Endothelial cell of umbilical vein (primary cell): ENCODE data around the gene TRIM2. TPM values are rescaled to one million over a fixed set of nuclear protein-coding genes. Genes with fewer than 3 reads are reported as not detected.

Source experiments
- BruUV-seq: library from RNA; stranded (reverse); fragments of 400-500 nt; replicated peaks from 2 replicates; lab custom pipeline; 2021; lab: Mats Ljungman, UMichigan
- CTCF ChIA-PET: fragments of 300-600, 350-600 bp; sonication (Branson Sonifier 250); formaldehyde crosslinking; loops from one replicate; lab custom pipeline; 2021; ENCODE audit warnings: antibody characterized with exemption, inconsistent platforms; lab: Charles Lee
- POLR2A ChIA-PET: fragments of 300-600, 350-600 bp; sonication (Branson Sonifier 250); formaldehyde crosslinking; loops from one replicate; lab custom pipeline; 2021; ENCODE audit warnings: antibody characterized with exemption, inconsistent platforms; lab: Charles Lee
- DNase-seq: peaks from one replicate; pipeline ENCODE4 v3.0.0-alpha.2; 2011; ENCODE audit warnings: low read depth, low spot score
- FAIRE-seq: peaks from 2 replicates; lab custom pipeline; 2011; peaks lifted over from hg19 to GRCh38; lab: Jason Lieb, UNC
- H2AFZ ChIP-seq: 2 replicates; pipeline ENCODE4 v1.6.0; 2012; ENCODE audit warnings: low read depth, low read length, control low read depth, inconsistent platforms
- H3K27ac ChIP-seq: 2 replicates; pipeline ENCODE4 v1.5.1; 2011; ENCODE audit warnings: low read depth, mild to moderate bottlenecking, control low read depth, low read length, moderate library complexity; ENCODE audit not compliant: insufficient read depth
- H3K27me3 ChIP-seq, 2 experiments: 2 replicates each; pipeline versions ENCODE4 v1.6.0 to v1.6.1; 2011; ENCODE audit warnings: low read length in 2 of 2, mixed read lengths in 1 of 2; ENCODE audit not compliant: control insufficient read depth in 2 of 2, insufficient read depth in 2 of 2
- H3K36me3 ChIP-seq, 2 experiments: 2 replicates in 1 of 2; 3 replicates in 1 of 2; pipeline ENCODE4 v1.5.1; 2011; ENCODE audit warnings: low read length in 2 of 2, mild to moderate bottlenecking in 1 of 2, moderate library complexity in 1 of 2; ENCODE audit not compliant: control insufficient read depth in 2 of 2, insufficient read depth in 2 of 2; ENCODE audit errors: extremely low read depth in 1 of 2
- H3K4me1 ChIP-seq: 3 replicates; pipeline ENCODE4 v1.5.1; 2011; ENCODE audit warnings: mild to moderate bottlenecking, low read length; ENCODE audit not compliant: control insufficient read depth, insufficient read depth; ENCODE audit errors: extremely low read depth
- H3K4me2 ChIP-seq: 2 replicates; pipeline ENCODE4 v1.6.1; 2011; ENCODE audit warnings: low read length, control low read depth, mixed read lengths; ENCODE audit not compliant: insufficient read depth
- H3K4me3 ChIP-seq, 3 experiments: fragments of 200-600 bp in 1 of 3; sonication (generic), shearing (Covaris generic) in 1 of 3; replicated peaks in 1 of 3; 2 replicates each; pipeline ENCODE4 v1.5.1; 2011 to 2016; ENCODE audit warnings: control low read depth in 3 of 3, low read length in 3 of 3, mild to moderate bottlenecking in 2 of 3, inconsistent platforms in 1 of 3, low read depth in 1 of 3, moderate library complexity in 1 of 3; ENCODE audit not compliant: insufficient read depth in 1 of 3
- H3K79me2 ChIP-seq: 2 replicates; pipeline ENCODE4 v1.6.0; 2012; ENCODE audit warnings: low read length, inconsistent platforms; ENCODE audit not compliant: control insufficient read depth, insufficient read depth
- H3K9ac ChIP-seq: replicated peaks from 2 replicates; pipeline ENCODE3; 2011; ENCODE audit warnings: low read length, control low read depth; ENCODE audit not compliant: insufficient read depth; ENCODE audit errors: extremely low read depth
- H3K9me1 ChIP-seq: replicated peaks from 3 replicates; pipeline ENCODE4 v1.6.0; 2011; ENCODE audit warnings: mild to moderate bottlenecking, low read length; ENCODE audit not compliant: control insufficient read depth, insufficient read depth; ENCODE audit errors: extremely low read depth
- H3K9me3 ChIP-seq: replicated peaks from 2 replicates; pipeline ENCODE4 v1.5.1; 2012; ENCODE audit warnings: low read length, inconsistent platforms; ENCODE audit not compliant: control insufficient read depth, insufficient read depth
- H4K20me1 ChIP-seq: replicated peaks from 2 replicates; pipeline ENCODE3; 2011; ENCODE audit warnings: mild to moderate bottlenecking, low read length; ENCODE audit not compliant: control insufficient read depth, insufficient read depth; ENCODE audit errors: extremely low read depth
- EZH2 ChIP-seq: IDR thresholded peaks from 2 replicates; pipeline ENCODE4 v1.6.1; 2012; ENCODE audit warnings: borderline replicate concordance, low read depth, mild to moderate bottlenecking, moderate library complexity, low read length, inconsistent platforms; ENCODE audit not compliant: severe bottlenecking
- FOS ChIP-seq: IDR thresholded peaks from 2 replicates; pipeline ENCODE4 v1.6.1; 2011; ENCODE audit warnings: mild to moderate bottlenecking, low read length, moderate library complexity, borderline replicate concordance; ENCODE audit not compliant: insufficient read depth
- GATA2 ChIP-seq: IDR thresholded peaks from 2 replicates; pipeline ENCODE4 v1.7.0; 2011; ENCODE audit warnings: low read depth, mild to moderate bottlenecking, moderate library complexity, mixed read lengths, low read length; ENCODE audit not compliant: insufficient read length, insufficient read depth
- JUN ChIP-seq: IDR thresholded peaks from 2 replicates; pipeline ENCODE4 v1.6.1; 2011; ENCODE audit warnings: borderline replicate concordance, low read depth; ENCODE audit not compliant: insufficient read length, insufficient read depth
- MYC ChIP-seq: IDR thresholded peaks from one replicate; pipeline ENCODE4 v1.6.1; 2011; ENCODE audit warnings: mild to moderate bottlenecking, low read depth, low read length
- POLR2A ChIP-seq: IDR thresholded peaks from 2 replicates; pipeline ENCODE4 v1.6.1; 2012; ENCODE audit warnings: low read depth, mild to moderate bottlenecking, control low read depth, low read length
- POLR2AphosphoS5 ChIP-seq: IDR thresholded peaks from 2 replicates; pipeline ENCODE4 v1.6.1; 2012; ENCODE audit warnings: low read depth, mild to moderate bottlenecking, control low read depth, low read length, moderate library complexity; ENCODE audit not compliant: insufficient read depth
- dilution Hi-C: fragments of 300-500 bp; cut with MboI; formaldehyde crosslinking; loops from one replicate; pipeline ENCODE4 v1.15.0; 2019; ENCODE audit warnings: low sequenced_read_pairs; ENCODE audit not compliant: extremely low pct_ligation_motif_present
- intact Hi-C: fragments of 100-400 bp; cut with micrococcal nuclease; formaldehyde crosslinking; loops from one replicate; pipeline ENCODE4 v1.10.0; 2022
- polyA plus RNA-seq, 4 experiments: library from polyadenylated mRNA; depleted of rRNA in 3 of 4; stranded (reverse) in 3 of 4; unstranded in 1 of 4; fragments of >200 nt; gene quantifications; 2 replicates each; pipeline versions ENCODE4 v1.2.1 to v1.2.3, GENCODE V29; 2011 to 2012; ENCODE audit warnings: missing spikeins in 1 of 4
- total RNA-seq: library from RNA; stranded (reverse); gene quantifications from 2 replicates; pipeline ENCODE4 v1.2.3, GENCODE V29; 2021
- TF ChIP-seq, protein P1 (sequence below), 2 donors: IDR thresholded peaks; 1 replicate in 1 of 2; 2 replicates in 1 of 2; pipeline ENCODE4 v1.5.1; 2011; ENCODE audit warnings: low read length in 2 of 2, mild to moderate bottlenecking in 2 of 2, moderate library complexity in 2 of 2, control low read depth in 1 of 2, inconsistent platforms in 1 of 2, low read depth in 1 of 2; ENCODE audit not compliant: insufficient read depth in 1 of 2; ENCODE audit errors: extremely low read depth in 1 of 2
- TF ChIP-seq, protein P2 (sequence below): IDR thresholded peaks from 2 replicates; pipeline ENCODE4 v1.6.1; 2011; ENCODE audit not compliant: insufficient read depth, insufficient read length

Gene TRIM2
- total and polyA plus RNA-seq, 2 donors (not counting 3 experiments of a cell fraction or from before 2014, with no cell fraction given), result 6.8 to 19.7 TPM

DNA sequence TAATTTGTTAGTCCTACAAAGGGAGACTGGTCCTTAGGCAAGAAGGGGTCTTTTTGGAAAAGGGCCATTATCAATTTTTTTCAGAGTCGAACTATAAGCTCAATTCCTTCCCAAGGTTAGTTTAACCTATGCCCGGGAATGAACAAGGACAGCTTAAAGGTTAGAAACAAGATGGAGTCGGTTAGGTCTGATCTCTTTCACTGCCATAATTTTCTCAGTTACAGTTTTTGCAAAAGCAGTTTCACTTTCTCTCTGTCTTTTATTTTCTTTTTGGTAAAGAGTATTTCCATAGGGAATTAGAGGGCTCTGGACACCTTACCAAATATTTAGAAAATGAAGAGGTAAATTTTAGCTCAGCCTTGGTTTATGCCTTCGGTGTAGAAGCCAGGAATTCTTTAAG lies 64.1 kb downstream of the TRIM2 start:
- Histone ChIP-seq H3K79me2 (no peaks in the 10 kb centered on the region), H2AFZ (no peak overlapping the region), H3K9me1 (no peaks in the 10 kb centered on the region), H3K36me3 (no peaks in the 10 kb centered on the region), H3K9me3 (no peaks in the 10 kb centered on the region), H3K4me2 (no peak overlapping the region), H4K20me1 (no peaks in the 10 kb centered on the region), H3K4me3 (no peak overlapping the region), H3K9ac (no peak overlapping the region), H3K27ac (no peak overlapping the region), H3K27me3 (no peaks in the 10 kb centered on the region), H3K4me1 (peaks cover 2% of the 10 kb centered on the region)
- TF ChIP-seq POLR2AphosphoS5, result no peak
- TF ChIP-seq, protein P1, sequence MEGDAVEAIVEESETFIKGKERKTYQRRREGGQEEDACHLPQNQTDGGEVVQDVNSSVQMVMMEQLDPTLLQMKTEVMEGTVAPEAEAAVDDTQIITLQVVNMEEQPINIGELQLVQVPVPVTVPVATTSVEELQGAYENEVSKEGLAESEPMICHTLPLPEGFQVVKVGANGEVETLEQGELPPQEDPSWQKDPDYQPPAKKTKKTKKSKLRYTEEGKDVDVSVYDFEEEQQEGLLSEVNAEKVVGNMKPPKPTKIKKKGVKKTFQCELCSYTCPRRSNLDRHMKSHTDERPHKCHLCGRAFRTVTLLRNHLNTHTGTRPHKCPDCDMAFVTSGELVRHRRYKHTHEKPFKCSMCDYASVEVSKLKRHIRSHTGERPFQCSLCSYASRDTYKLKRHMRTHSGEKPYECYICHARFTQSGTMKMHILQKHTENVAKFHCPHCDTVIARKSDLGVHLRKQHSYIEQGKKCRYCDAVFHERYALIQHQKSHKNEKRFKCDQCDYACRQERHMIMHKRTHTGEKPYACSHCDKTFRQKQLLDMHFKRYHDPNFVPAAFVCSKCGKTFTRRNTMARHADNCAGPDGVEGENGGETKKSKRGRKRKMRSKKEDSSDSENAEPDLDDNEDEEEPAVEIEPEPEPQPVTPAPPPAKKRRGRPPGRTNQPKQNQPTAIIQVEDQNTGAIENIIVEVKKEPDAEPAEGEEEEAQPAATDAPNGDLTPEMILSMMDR (IDR thresholded peaks at IDR 0.05; ENCODE audit: extremely low read depth in 1 of 2, insufficient read depth in 1 of 2, low read depth in 1 of 2, low read length in 2 of 2), result no peak
- no peak for TF ChIP-seq EZH2
- no peak for TF ChIP-seq MYC
- TF ChIP-seq JUN, result no peak
- TF ChIP-seq, protein P2, sequence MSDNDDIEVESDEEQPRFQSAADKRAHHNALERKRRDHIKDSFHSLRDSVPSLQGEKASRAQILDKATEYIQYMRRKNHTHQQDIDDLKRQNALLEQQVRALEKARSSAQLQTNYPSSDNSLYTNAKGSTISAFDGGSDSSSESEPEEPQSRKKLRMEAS, result no peak
- TF ChIP-seq GATA2, result no peak
- TF ChIP-seq FOS, result no peak
- TF ChIP-seq POLR2A, result no peak
- CTCF ChIA-PET, result interaction anchor here (0.5 to 1.5 kb wide), 3 partner anchors 33 to 125 kb away, joined by 3 to 4 read pairs (median 3); no protein-coding TSS in a partner anchor
- FAIRE-seq, result no peak
- POLR2A ChIA-PET, result no interaction called here
- no TSS peak for BruUV-seq
- dilution Hi-C loops, result no loop called here
- DNase-seq, result no peak
- intact Hi-C loops, result no loop called here
